AG10803 (cell line): Measurements from ENCODE around the gene TOMM40L.

ENCODE experiments used
- DNase-seq: peaks from one replicate; pipeline ENCODE4 v3.0.0; 2010; ENCODE audit warnings: low read depth
- H3K4me3 ChIP-seq: 2 replicates; pipeline ENCODE4 v1.5.1; 2011; ENCODE audit warnings: mild to moderate bottlenecking, low read length, control low read depth
- CTCF ChIP-seq: conservative IDR thresholded peaks from 2 replicates; pipeline ENCODE4 v1.5.1; 2011; ENCODE audit warnings: mild to moderate bottlenecking, low read length, control low read depth, inconsistent platforms

The TOMM40L gene

GRCh38 chr1:161197560-161198193, 28.2 kb upstream of the TOMM40L start:
- H3K4me3 ChIP-seq = peak overlapping the region; percentile 70
- TF ChIP-seq CTCF = no peak
- no peak for DNase-seq

GRCh38 chr1:161198194-161198896, 27.5 kb upstream of the TOMM40L start:
- H3K4me3 ChIP-seq = peak overlapping the region; percentile 70
- DNase-seq = peak; percentile 41
- no peak; the same call in 1 of the 2 replicates for TF ChIP-seq CTCF

GRCh38 chr1:161198897-161199431, 26.9 kb upstream of the TOMM40L start, which contains the start of gene ADAMTS4:
Gene ADAMTS4 (minus strand): TSS chr1:161199054. CDS start chr1:161198627, 427 bp downstream.
- DNase-seq = peak; percentile 90
- no peak for TF ChIP-seq CTCF

GRCh38 chr1:161199506-161200139, 26.2 kb upstream of the TOMM40L start:
- no peak for DNase-seq
- peak overlapping the region; percentile 29; the same call in 1 of the 2 replicates for H3K4me3 ChIP-seq
- TF ChIP-seq CTCF = no peak

More at GRCh38 chr1:161198897-161199431, 26.9 kb upstream of the TOMM40L start, which contains the start of gene ADAMTS4:
- peak within 1 kb of the TSS; percentile 70 for H3K4me3 ChIP-seq

GRCh38 chr1:161200421-161200991, 25.4 kb upstream of the TOMM40L start:
- H3K4me3 ChIP-seq = no peak overlapping the region
- DNase-seq = no peak
- no peak for TF ChIP-seq CTCF

GRCh38 chr1:161200992-161201835, 24.6 kb upstream of the TOMM40L start:
- peak; percentile 85 for DNase-seq
- TF ChIP-seq CTCF = no peak
- H3K4me3 ChIP-seq = peak overlapping the region; percentile 63
